ENCODE measurements around the gene TUFM. TPM values are rescaled to one million over a fixed set of nuclear protein-coding genes. Genes with fewer than 3 reads are reported as not detected.

The TUFM gene
- total and polyA plus RNA-seq, 2 of the 8 experiments (the other 6 are each of a cell fraction or from before 2014, with no cell fraction given) = 216 to 249 TPM

- TF ChIP-seq RNF2 (IDR thresholded peaks at IDR 0.05; ENCODE audit: borderline replicate concordance, low read depth, low read length, missing control alignments, poor library complexity, severe bottlenecking) (no peak), EGR1 (IDR thresholded peaks at IDR 0.05; ENCODE audit: borderline replicate concordance, low read depth, low read length) (no peak)
Measured at GRCh38 chr16:28839899-28840298, 6.2 kb downstream of the TUFM start (continued).

Measured in H1 (cell line).